Nephron (organoid): Measurements from ENCODE around the gene OR2D2.
A peak's percentile ranks its signal among the peaks of the same experiment; 100 is the strongest.

Experiments
- H3K27ac Mint-ChIP-seq, 3 experiments: 2 replicates each; pipeline ENCODE4 v1.8.0; 2020; ENCODE audit warnings: mixed read lengths in 3 of 3, mild to moderate bottlenecking in 2 of 3, moderate library complexity in 1 of 3
- H3K27me3 Mint-ChIP-seq: 2 replicates; pipeline ENCODE4 v1.8.0; 2021; ENCODE audit warnings: low read depth, mild to moderate bottlenecking, moderate library complexity, mixed read lengths
- H3K36me3 Mint-ChIP-seq: 2 replicates; pipeline ENCODE4 v1.8.0; 2020; ENCODE audit warnings: low read depth, mixed read lengths
- H3K4me1 Mint-ChIP-seq: 2 replicates; pipeline ENCODE4 v1.8.0; 2020; ENCODE audit warnings: mixed read lengths
- H3K4me3 Mint-ChIP-seq, 3 experiments: 2 replicates each; pipeline ENCODE4 v1.8.0; 2020; ENCODE audit warnings: mild to moderate bottlenecking in 3 of 3, mixed read lengths in 3 of 3, moderate library complexity in 2 of 3
- H3K9me3 Mint-ChIP-seq: 2 replicates; pipeline ENCODE4 v1.8.0; 2020; ENCODE audit warnings: mixed read lengths
- TF ChIP-seq, protein P1 (sequence below), 3 experiments: fragments of 200-600 bp; sonication (generic); IDR thresholded peaks; one replicate each; pipeline ENCODE4 v1.5.0; 2021; ENCODE audit warnings: antibody characterized with exemption in 3 of 3; ENCODE audit not compliant: unreplicated experiment in 3 of 3

OR2D2 gene, protein sequence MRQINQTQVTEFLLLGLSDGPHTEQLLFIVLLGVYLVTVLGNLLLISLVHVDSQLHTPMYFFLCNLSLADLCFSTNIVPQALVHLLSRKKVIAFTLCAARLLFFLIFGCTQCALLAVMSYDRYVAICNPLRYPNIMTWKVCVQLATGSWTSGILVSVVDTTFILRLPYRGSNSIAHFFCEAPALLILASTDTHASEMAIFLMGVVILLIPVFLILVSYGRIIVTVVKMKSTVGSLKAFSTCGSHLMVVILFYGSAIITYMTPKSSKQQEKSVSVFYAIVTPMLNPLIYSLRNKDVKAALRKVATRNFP

DNA sequence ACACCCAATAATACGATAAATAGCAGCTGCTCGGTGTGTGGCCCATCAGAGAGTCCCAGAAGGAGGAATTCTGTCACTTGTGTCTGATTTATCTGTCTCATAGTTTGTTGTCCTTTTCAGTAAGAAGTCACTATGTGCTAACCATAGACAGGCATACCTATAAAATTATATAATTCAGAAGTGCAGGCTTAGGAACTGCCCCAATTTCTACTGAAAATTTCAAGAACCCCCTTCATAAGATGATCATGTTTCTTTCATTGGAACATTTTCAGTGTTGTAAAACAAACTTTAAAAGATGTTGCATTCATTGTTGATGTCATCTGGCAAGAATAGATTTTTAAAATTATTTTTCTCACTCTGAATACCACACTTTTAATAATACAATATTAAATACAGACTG is at the start of gene OR2D2:
TSS of gene OR2D2 (minus strand) at position 101 of the 400 bp plus-strand sequence. CDS start at position 101, 0 bp downstream.
- Mint-ChIP-seq H3K36me3 (no peaks in the 10 kb centered on the region), H3K4me3 (no peak within 1 kb of the TSS), H3K27ac (no peak within 1 kb of the TSS), H3K27me3 (no peaks in the 10 kb centered on the region), H3K4me1 (no peaks in the 10 kb centered on the region), H3K9me3 (no peaks in the 10 kb centered on the region)
- TF ChIP-seq, protein P1, sequence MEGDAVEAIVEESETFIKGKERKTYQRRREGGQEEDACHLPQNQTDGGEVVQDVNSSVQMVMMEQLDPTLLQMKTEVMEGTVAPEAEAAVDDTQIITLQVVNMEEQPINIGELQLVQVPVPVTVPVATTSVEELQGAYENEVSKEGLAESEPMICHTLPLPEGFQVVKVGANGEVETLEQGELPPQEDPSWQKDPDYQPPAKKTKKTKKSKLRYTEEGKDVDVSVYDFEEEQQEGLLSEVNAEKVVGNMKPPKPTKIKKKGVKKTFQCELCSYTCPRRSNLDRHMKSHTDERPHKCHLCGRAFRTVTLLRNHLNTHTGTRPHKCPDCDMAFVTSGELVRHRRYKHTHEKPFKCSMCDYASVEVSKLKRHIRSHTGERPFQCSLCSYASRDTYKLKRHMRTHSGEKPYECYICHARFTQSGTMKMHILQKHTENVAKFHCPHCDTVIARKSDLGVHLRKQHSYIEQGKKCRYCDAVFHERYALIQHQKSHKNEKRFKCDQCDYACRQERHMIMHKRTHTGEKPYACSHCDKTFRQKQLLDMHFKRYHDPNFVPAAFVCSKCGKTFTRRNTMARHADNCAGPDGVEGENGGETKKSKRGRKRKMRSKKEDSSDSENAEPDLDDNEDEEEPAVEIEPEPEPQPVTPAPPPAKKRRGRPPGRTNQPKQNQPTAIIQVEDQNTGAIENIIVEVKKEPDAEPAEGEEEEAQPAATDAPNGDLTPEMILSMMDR (IDR thresholded peaks at IDR 0.05; ENCODE audit: unreplicated experiment in 3 of 3) = no peak

DNA sequence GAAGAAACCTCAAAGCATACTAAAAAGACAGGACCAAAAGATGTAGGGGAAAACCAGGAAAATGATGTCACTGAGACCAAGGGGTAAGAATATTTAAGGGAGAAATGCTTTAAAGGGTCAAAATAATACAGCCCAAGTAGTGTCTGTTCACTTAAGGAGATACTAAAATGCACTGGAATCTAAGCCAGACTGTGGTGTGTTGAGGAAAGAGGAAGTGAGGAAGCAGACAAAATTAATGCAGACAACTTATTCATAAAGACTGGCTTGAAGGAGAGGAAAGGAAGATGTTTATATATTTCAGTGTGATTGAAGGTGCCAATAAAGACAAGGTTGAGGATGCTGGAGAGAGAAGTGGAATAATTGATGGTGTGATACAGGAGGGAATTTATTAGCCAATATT is 49.7 kb upstream of the OR2D2 start:
- TF ChIP-seq, protein P1 (IDR thresholded peaks at IDR 0.05; ENCODE audit: unreplicated experiment in 3 of 3) = no peak
- Mint-ChIP-seq H3K4me1 (no peaks in the 10 kb centered on the region), H3K36me3 (peaks cover 4% of the 10 kb centered on the region), H3K9me3 (no peaks in the 10 kb centered on the region), H3K27ac (no peak overlapping the region), H3K27me3 (no peaks in the 10 kb centered on the region), H3K4me3 (no peak overlapping the region)

DNA sequence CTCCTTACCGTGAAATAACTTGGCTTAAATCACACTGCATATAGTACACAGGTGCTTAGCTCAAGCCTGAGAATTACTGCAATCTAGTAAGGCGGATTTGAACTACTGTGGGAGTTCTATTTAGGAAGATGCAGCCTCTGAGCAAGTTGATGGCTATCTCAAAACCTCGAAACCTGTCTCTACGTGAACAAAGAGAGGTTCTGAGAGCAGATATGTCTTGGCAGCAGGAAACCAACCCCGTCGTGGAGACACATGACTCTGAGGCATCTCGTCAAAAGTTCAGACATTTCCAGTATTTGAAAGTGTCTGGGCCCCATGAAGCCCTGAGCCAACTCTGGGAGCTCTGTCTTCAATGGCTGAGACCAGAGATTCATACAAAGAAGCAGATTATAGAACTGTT is 39.8 kb upstream of the OR2D2 start:
- Mint-ChIP-seq H3K9me3 (no peaks in the 10 kb centered on the region), H3K36me3 (peaks cover 25% of the 10 kb centered on the region), H3K27ac (no peak overlapping the region), H3K4me3 (no peak overlapping the region), H3K27me3 (no peaks in the 10 kb centered on the region), H3K4me1 (peaks cover 8% of the 10 kb centered on the region)
- TF ChIP-seq, protein P1 (IDR thresholded peaks at IDR 0.05; ENCODE audit: unreplicated experiment in 3 of 3) = no peak

DNA sequence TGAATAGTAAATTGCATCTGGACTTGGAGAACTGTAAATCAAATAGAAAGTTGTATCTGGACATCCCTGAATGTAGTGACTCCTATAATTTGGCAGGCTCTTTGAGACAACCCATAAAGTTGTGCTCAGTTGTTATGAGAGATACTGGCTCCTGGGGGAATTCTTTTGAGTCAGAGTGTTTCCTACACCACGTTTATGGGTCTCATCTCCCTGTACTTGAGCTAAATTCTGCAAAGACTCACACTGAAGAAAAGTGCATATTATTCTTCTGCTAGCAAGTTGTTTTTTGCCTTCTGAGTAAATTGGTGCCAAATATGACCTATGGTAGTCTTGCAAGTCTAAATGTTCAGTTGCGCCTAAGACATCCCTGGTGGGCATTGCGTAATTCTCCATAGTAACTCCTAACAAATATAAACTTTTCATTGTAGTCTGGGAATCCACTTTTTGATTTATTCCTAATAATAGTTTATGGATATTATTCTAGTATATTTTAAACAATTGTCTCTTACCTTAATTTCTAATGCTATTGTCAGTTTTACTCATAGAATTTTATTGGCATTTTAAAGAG is 38.9 kb upstream of the OR2D2 start:
- TF ChIP-seq, protein P1 (IDR thresholded peaks at IDR 0.05; ENCODE audit: unreplicated experiment in 3 of 3) = no peak
- H3K9me3 Mint-ChIP-seq = no peaks in the 10 kb centered on the region
- H3K4me1 Mint-ChIP-seq = peaks cover 8% of the 10 kb centered on the region
- no peaks in the 10 kb centered on the region for H3K27me3 Mint-ChIP-seq
- H3K36me3 Mint-ChIP-seq = peaks cover 25% of the 10 kb centered on the region
- H3K4me3 Mint-ChIP-seq = no peak overlapping the region
- H3K27ac Mint-ChIP-seq = no peak overlapping the region

DNA sequence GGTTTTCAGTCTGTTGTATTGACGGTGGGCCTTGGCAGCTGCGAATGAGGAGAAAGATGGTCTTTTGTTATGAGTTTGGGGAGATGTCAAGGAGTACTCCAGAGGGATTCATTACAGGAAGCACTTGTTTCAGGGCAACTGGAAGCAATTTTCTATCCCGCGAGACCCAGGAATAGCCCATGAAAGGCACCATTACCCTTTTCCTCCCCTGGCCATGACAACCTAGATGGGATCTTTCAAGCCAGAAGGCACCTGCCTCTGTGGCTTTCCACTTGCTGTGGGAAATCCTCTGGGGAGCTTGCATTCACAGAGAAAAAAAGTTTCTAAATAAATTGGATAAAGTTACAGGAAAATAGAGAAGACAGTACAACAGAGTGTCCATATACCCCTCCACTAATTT is 36.6 kb upstream of the OR2D2 start:
- Mint-ChIP-seq H3K9me3 (no peaks in the 10 kb centered on the region), H3K27ac (no peak overlapping the region), H3K36me3 (peaks cover 14% of the 10 kb centered on the region), H3K4me3 (peak overlapping the region in 2 of 3 experiments; percentile 4 to 36), H3K27me3 (peaks cover 5% of the 10 kb centered on the region), H3K4me1 (peaks cover 8% of the 10 kb centered on the region)
- TF ChIP-seq, protein P1 (IDR thresholded peaks at IDR 0.05; ENCODE audit: unreplicated experiment in 3 of 3) = no peak
